Panc1 (cell line): ENCODE measurements around the gene UBE2G1. TPM values are rescaled to one million over a fixed set of nuclear protein-coding genes. Genes with fewer than 3 reads are reported as not detected.

ENCODE experiments used
- ATAC-seq: fragments of 200-7000 bp; cut with Tn5 transposase; 2 replicates; pipeline ENCODE4 v1.9.1; 2020; ENCODE audit warnings: mild to moderate bottlenecking, moderate library complexity
- BruUV-seq: library from RNA; stranded (reverse); fragments of 400-500 nt; replicated peaks from 2 replicates; lab custom pipeline; 2021; lab: Mats Ljungman, UMichigan
- CTCF ChIA-PET: fragments of 300-600 bp; sonication (Branson Sonifier 250); formaldehyde crosslinking; loops from one replicate; lab custom pipeline; 2022; ENCODE audit warnings: antibody characterized with exemption; lab: Charles Lee
- POLR2A ChIA-PET: fragments of 300-600 bp; sonication (Branson Sonifier 250); formaldehyde crosslinking; loops from one replicate; lab custom pipeline; 2022; ENCODE audit warnings: antibody characterized with exemption; lab: Charles Lee
- DNase-seq: peaks from one replicate; pipeline ENCODE4 v3.0.0-alpha.2; 2010; ENCODE audit warnings: low read depth, low spot score
- H3K27ac ChIP-seq: 2 replicates; pipeline ENCODE4 v1.5.1; 2011; ENCODE audit warnings: mild to moderate bottlenecking, low read length, inconsistent platforms
- H3K27me3 ChIP-seq: fragments of 200-500 bp; sonication (Bioruptor generic); 2 replicates; pipeline ENCODE4 v1.6.0; 2014; ENCODE audit warnings: low read length, inconsistent platforms; ENCODE audit not compliant: control insufficient read depth, insufficient read depth
- H3K36me3 ChIP-seq: fragments of 200-500 bp; sonication (Bioruptor generic); 2 replicates; pipeline ENCODE4 v1.5.1; 2014; ENCODE audit warnings: inconsistent platforms, mild to moderate bottlenecking, low read length, moderate library complexity; ENCODE audit not compliant: control insufficient read depth, insufficient read depth
- H3K4me1 ChIP-seq: 2 replicates; pipeline ENCODE4 v1.5.1; 2011; ENCODE audit warnings: inconsistent platforms, mild to moderate bottlenecking, low read length, moderate library complexity; ENCODE audit not compliant: control insufficient read depth, insufficient read depth
- H3K4me3 ChIP-seq, 2 experiments: 2 replicates each; pipeline ENCODE4 v1.5.1; 2011 to 2012; ENCODE audit warnings: low read depth in 2 of 2, low read length in 2 of 2, mild to moderate bottlenecking in 2 of 2, inconsistent platforms in 1 of 2, moderate library complexity in 1 of 2
- H3K9me3 ChIP-seq: fragments of 200-500 bp; sonication (Bioruptor generic); 2 replicates; pipeline ENCODE4 v1.5.1; 2014; ENCODE audit warnings: low read depth, mild to moderate bottlenecking, inconsistent platforms, low read length, moderate library complexity; ENCODE audit not compliant: control insufficient read depth, insufficient read depth
- POLR2AphosphoS5 ChIP-seq: IDR thresholded peaks from 2 replicates; pipeline ENCODE4 v1.6.1; 2012; ENCODE audit warnings: mild to moderate bottlenecking, low read depth, low read length, moderate library complexity
- SIN3A ChIP-seq: IDR thresholded peaks from 2 replicates; pipeline ENCODE4 v1.6.1; 2012; ENCODE audit warnings: low read depth, mild to moderate bottlenecking, low read length, moderate library complexity, borderline replicate concordance; ENCODE audit not compliant: insufficient read depth
- TCF7L2 ChIP-seq: IDR thresholded peaks from 2 replicates; pipeline ENCODE4 v1.6.1; 2011; ENCODE audit warnings: mild to moderate bottlenecking, low read depth, low read length, inconsistent platforms
- in situ Hi-C: cut with HindIII; loops from 2 replicates; pipeline ENCODE4 v1.10.0; 2016; ENCODE audit warnings: low sequenced_read_pairs, low pct_unique_long_range_greater_than_20kb
- intact Hi-C: fragments of 100-400 bp; cut with micrococcal nuclease; formaldehyde crosslinking; loops from one replicate; pipeline ENCODE4 v1.10.0; 2022; ENCODE audit not compliant: unreplicated experiment
- total RNA-seq: library from RNA; stranded (reverse); gene quantifications from one replicate; pipeline ENCODE4 v1.2.1, GENCODE V29; 2021; ENCODE audit not compliant: unreplicated experiment
- TF ChIP-seq, protein P1 (sequence below), 2 experiments: IDR thresholded peaks; 2 replicates each; pipeline ENCODE4 v1.6.1; 2011 to 2012; ENCODE audit warnings: low read depth in 2 of 2, control low read depth in 1 of 2, low read length in 1 of 2, mild to moderate bottlenecking in 1 of 2, moderate library complexity in 1 of 2; ENCODE audit not compliant: insufficient read depth in 1 of 2
- TF ChIP-seq, protein P2 (sequence below): fragments of 450-650 bp; IDR thresholded peaks from 2 replicates; pipeline ENCODE4 v1.5.1; 2017; ENCODE audit warnings: mild to moderate bottlenecking

The UBE2G1 gene
- total RNA-seq, 1 experiment from 2014 or later: 119 TPM

DNA sequence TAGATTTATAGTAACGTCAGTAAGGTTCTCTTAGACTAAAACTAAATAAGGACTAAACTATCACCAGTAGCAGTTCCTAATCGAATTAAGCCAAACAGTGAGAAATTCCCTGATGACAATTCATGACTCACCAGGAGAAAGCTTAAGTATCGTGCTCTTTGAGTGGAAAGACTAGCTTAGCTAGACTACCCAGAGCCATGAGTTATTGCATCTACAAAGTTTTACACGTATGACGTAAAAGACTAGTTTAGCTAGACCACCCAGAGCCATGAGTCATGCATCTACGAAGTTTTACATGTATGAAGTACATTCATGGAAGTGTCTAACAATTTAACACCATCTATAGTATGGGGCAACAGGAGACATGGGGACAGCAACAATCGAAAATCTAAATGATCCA, 36.6 kb downstream of the UBE2G1 start:
- TF ChIP-seq, protein P1, sequence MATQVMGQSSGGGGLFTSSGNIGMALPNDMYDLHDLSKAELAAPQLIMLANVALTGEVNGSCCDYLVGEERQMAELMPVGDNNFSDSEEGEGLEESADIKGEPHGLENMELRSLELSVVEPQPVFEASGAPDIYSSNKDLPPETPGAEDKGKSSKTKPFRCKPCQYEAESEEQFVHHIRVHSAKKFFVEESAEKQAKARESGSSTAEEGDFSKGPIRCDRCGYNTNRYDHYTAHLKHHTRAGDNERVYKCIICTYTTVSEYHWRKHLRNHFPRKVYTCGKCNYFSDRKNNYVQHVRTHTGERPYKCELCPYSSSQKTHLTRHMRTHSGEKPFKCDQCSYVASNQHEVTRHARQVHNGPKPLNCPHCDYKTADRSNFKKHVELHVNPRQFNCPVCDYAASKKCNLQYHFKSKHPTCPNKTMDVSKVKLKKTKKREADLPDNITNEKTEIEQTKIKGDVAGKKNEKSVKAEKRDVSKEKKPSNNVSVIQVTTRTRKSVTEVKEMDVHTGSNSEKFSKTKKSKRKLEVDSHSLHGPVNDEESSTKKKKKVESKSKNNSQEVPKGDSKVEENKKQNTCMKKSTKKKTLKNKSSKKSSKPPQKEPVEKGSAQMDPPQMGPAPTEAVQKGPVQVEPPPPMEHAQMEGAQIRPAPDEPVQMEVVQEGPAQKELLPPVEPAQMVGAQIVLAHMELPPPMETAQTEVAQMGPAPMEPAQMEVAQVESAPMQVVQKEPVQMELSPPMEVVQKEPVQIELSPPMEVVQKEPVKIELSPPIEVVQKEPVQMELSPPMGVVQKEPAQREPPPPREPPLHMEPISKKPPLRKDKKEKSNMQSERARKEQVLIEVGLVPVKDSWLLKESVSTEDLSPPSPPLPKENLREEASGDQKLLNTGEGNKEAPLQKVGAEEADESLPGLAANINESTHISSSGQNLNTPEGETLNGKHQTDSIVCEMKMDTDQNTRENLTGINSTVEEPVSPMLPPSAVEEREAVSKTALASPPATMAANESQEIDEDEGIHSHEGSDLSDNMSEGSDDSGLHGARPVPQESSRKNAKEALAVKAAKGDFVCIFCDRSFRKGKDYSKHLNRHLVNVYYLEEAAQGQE (IDR thresholded peaks at IDR 0.05; ENCODE audit: insufficient read depth in 1 of 2, low read depth in 2 of 2, low read length in 1 of 2): no peak
- TF ChIP-seq, protein P2, sequence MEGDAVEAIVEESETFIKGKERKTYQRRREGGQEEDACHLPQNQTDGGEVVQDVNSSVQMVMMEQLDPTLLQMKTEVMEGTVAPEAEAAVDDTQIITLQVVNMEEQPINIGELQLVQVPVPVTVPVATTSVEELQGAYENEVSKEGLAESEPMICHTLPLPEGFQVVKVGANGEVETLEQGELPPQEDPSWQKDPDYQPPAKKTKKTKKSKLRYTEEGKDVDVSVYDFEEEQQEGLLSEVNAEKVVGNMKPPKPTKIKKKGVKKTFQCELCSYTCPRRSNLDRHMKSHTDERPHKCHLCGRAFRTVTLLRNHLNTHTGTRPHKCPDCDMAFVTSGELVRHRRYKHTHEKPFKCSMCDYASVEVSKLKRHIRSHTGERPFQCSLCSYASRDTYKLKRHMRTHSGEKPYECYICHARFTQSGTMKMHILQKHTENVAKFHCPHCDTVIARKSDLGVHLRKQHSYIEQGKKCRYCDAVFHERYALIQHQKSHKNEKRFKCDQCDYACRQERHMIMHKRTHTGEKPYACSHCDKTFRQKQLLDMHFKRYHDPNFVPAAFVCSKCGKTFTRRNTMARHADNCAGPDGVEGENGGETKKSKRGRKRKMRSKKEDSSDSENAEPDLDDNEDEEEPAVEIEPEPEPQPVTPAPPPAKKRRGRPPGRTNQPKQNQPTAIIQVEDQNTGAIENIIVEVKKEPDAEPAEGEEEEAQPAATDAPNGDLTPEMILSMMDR: no peak
- TF ChIP-seq SIN3A (no peak), TCF7L2 (no peak), POLR2AphosphoS5 (no peak)
- Histone ChIP-seq H3K27ac (peak overlapping the region; percentile 57; the same call in 1 of the 2 replicates), H3K27me3 (no peaks in the 10 kb centered on the region), H3K4me1 (peaks cover 44% of the 10 kb centered on the region), H3K9me3 (no peaks in the 10 kb centered on the region), H3K4me3 (no peak overlapping the region), H3K36me3 (no peaks in the 10 kb centered on the region)
- ATAC-seq (peak; percentile 55; the same call in 1 of the 2 replicates), DNase-seq (peak; percentile 69)
- CTCF ChIA-PET: no interaction called here
- POLR2A ChIA-PET: interaction anchor here (0.7 kb wide), 2 partner anchors 115 to 187 kb away, joined by 4 to 5 read pairs; partner anchors contain the start of gene CYB5D2
- intact Hi-C loops (no loop called here), in situ Hi-C loops (no loop called here)
- BruUV-seq: no TSS peak

DNA sequence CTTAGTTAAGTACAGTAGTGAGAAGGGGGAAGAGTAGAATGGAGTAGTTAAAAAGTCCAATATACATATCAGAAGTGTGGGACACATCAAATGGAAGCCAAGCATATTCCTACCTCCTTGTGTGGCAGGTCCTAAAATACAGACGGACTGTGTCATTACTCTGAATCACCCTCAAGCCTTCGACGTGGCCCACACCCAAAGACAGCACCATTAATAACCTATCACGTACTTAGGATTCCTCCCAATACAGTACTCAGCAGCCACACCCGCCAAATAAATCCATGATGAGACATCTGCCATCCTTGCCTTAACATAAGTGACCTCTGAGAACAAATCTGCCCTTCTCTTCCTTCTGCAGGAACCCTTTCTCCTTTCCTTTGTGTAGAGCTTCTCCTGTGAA, 38.9 kb downstream of the UBE2G1 start:
- intact Hi-C loops: no loop called here
- ATAC-seq: no peak
- peaks cover 33% of the 10 kb centered on the region for H3K4me1 ChIP-seq

DNA sequence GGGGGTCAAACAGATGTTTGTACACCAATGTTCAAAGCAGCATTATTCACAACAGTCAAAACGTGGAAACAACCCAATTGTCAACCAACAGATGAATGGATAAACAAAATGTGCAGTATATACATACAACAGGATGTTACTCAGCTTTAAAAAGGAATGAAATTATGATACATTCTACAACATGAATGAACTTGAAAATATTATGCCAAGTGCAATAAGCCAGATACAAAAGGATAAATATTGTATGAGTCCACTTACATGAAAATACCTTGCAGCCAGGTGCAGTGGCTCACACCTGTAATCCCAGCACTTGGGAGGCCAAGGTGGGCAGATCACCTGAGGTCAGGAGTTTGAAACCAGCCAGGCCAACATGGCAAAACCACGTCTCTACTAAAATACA, 39.9 kb downstream of the UBE2G1 start:
- in situ Hi-C loops (no loop called here), intact Hi-C loops (no loop called here)
- no peak for ATAC-seq
- H3K27me3 ChIP-seq: no peaks in the 10 kb centered on the region
- TF ChIP-seq, protein P1 (IDR thresholded peaks at IDR 0.05; ENCODE audit: insufficient read depth in 1 of 2, low read depth in 2 of 2, low read length in 1 of 2): no peak
- TF ChIP-seq SIN3A (no peak), POLR2AphosphoS5 (no peak), TCF7L2 (no peak)
- TF ChIP-seq, protein P2: no peak
- ChIA-PET CTCF (no interaction called here), POLR2A (no interaction called here)
- no peak overlapping the region for H3K4me3 ChIP-seq
- no TSS peak for BruUV-seq
- no peak for DNase-seq
- H3K27ac ChIP-seq: no peak overlapping the region
- H3K9me3 ChIP-seq: no peaks in the 10 kb centered on the region
- peaks cover 23% of the 10 kb centered on the region for H3K4me1 ChIP-seq
- H3K36me3 ChIP-seq: no peaks in the 10 kb centered on the region

More for the DNA sequence above, 38.9 kb downstream of the UBE2G1 start:
- no TSS peak for BruUV-seq
- TF ChIP-seq SIN3A (no peak), POLR2AphosphoS5 (no peak), TCF7L2 (no peak)
- in situ Hi-C loops: no loop called here
- Histone ChIP-seq H3K4me3 (no peak overlapping the region), H3K9me3 (no peaks in the 10 kb centered on the region), H3K36me3 (no peaks in the 10 kb centered on the region), H3K27ac (no peak overlapping the region), H3K27me3 (no peaks in the 10 kb centered on the region)
- ChIA-PET CTCF (no interaction called here), POLR2A (no interaction called here)
- DNase-seq: peak; percentile 88
